Body of pancreas (tissue), 4 donors: ENCODE results near the gene NFKB2.

Experiments used
- POLR2A ChIP-seq, 3 donors: fragments of 450-650 bp; IDR thresholded peaks; one replicate each; pipeline ENCODE4 v1.6.1; 2016; ENCODE audit warnings: antibody characterized with exemption in 3 of 3, mild to moderate bottlenecking in 2 of 3
- TF ChIP-seq, protein P1 (sequence below), 7 experiments: fragments of 450-650 bp in 4 of 7; fragments of 200-600 bp in 3 of 7; sonication (generic) in 3 of 7; IDR thresholded peaks; one replicate each; pipeline ENCODE4 v1.5.1; 2016 to 2019; ENCODE audit warnings: antibody characterized with exemption in 7 of 7

DNA sequence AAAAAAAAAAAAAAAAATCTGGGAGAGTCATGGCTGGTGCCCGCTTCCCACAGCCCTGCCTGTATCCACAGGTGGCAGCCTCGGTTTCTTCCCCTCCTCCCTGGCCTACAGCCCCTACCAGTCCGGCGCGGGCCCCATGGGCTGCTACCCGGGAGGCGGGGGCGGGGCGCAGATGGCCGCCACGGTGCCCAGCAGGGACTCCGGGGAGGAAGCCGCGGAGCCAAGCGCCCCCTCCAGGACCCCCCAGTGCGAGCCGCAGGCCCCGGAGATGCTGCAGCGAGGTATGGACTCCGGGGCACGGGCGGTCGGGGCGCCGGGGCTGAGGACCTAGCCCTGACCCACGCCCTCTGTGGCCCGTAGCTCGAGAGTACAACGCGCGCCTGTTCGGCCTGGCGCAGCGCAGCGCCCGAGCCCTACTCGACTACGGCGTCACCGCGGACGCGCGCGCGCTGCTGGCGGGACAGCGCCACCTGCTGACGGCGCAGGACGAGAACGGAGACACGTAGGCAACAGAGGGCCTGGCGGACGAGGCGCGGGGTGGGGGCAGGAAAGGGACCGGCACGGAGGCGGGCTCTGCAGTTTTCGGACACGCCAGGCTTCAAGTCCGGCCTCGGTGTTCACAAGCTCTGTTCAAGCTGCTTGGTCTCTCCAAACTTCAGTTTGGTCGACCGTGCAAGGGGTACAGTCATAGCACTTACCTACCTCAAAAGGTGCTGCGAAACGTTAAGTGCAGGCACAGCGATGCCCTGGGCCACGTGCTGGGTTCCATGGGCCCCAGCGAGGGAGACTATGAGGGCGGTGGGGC is 3.9 kb downstream of the NFKB2 start:
- peak; percentile 75 to 77 (median 76) for TF ChIP-seq POLR2A (IDR thresholded peaks at IDR 0.05)
- TF ChIP-seq, protein P1, sequence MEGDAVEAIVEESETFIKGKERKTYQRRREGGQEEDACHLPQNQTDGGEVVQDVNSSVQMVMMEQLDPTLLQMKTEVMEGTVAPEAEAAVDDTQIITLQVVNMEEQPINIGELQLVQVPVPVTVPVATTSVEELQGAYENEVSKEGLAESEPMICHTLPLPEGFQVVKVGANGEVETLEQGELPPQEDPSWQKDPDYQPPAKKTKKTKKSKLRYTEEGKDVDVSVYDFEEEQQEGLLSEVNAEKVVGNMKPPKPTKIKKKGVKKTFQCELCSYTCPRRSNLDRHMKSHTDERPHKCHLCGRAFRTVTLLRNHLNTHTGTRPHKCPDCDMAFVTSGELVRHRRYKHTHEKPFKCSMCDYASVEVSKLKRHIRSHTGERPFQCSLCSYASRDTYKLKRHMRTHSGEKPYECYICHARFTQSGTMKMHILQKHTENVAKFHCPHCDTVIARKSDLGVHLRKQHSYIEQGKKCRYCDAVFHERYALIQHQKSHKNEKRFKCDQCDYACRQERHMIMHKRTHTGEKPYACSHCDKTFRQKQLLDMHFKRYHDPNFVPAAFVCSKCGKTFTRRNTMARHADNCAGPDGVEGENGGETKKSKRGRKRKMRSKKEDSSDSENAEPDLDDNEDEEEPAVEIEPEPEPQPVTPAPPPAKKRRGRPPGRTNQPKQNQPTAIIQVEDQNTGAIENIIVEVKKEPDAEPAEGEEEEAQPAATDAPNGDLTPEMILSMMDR (IDR thresholded peaks at IDR 0.05): peak; percentile 94 to 99 (median 95)
